GM23338 (cell line): ENCODE measurements around the gene CCDC160. TPM values are rescaled to one million over a fixed set of nuclear protein-coding genes. Genes with fewer than 3 reads are reported as not detected.

Experiments used
- ATAC-seq: fragments of 200-7000 bp; cut with Tn5 transposase; 3 replicates; pipeline ENCODE4 v1.9.1; 2020
- DNase-seq: peaks from one replicate; pipeline ENCODE4 v3.0.0-alpha.2; 2015; ENCODE audit warnings: low spot score
- H2AFZ ChIP-seq: fragments of 200-600 bp; sonication (generic); 2 replicates; pipeline ENCODE4 v1.8.0; 2016; ENCODE audit warnings: antibody characterized with exemption, mild to moderate bottlenecking, moderate library complexity
- H3F3A ChIP-seq: fragments of 200-600 bp; sonication (generic); replicated peaks from 2 replicates; pipeline ENCODE4 v1.8.0; 2017; ENCODE audit warnings: antibody characterized with exemption, mixed run types, low read depth
- H3K27ac ChIP-seq: fragments of 200-600 bp; sonication (generic); 2 replicates; pipeline ENCODE4 v1.6.1; 2016; ENCODE audit warnings: low read depth
- H3K27me3 ChIP-seq: fragments of 200-600 bp; sonication (generic); 2 replicates; pipeline ENCODE4 v1.8.0; 2016; ENCODE audit warnings: mild to moderate bottlenecking, mixed run types, moderate library complexity; ENCODE audit not compliant: insufficient read depth
- H3K36me3 ChIP-seq: fragments of 200-600 bp; sonication (generic); 2 replicates; pipeline ENCODE4 v1.8.0; 2016; ENCODE audit warnings: mild to moderate bottlenecking; ENCODE audit not compliant: insufficient read depth
- H3K4me1 ChIP-seq: fragments of 200-600 bp; sonication (generic); 2 replicates; pipeline ENCODE4 v1.8.0; 2016; ENCODE audit warnings: mild to moderate bottlenecking, moderate library complexity; ENCODE audit not compliant: insufficient read depth
- H3K4me2 ChIP-seq: fragments of 200-600 bp; sonication (generic); 2 replicates; pipeline ENCODE4 v1.7.1; 2017; ENCODE audit warnings: mixed run types
- H3K4me3 ChIP-seq: fragments of 200-600 bp; sonication (generic); 2 replicates; pipeline ENCODE4 v1.6.1; 2016; ENCODE audit warnings: mixed run types
- H3K79me2 ChIP-seq: fragments of 200-600 bp; sonication (generic); replicated peaks from 2 replicates; pipeline ENCODE4 v1.8.0; 2017; ENCODE audit warnings: mild to moderate bottlenecking; ENCODE audit not compliant: insufficient read depth
- H3K9me2 ChIP-seq: fragments of 200-600 bp; sonication (generic); 2 replicates; pipeline ENCODE4 v1.8.0; 2017; ENCODE audit not compliant: insufficient read depth
- H4K20me1 ChIP-seq: fragments of 200-600 bp; sonication (generic); replicated peaks from 2 replicates; pipeline ENCODE4 v1.8.0; 2017; ENCODE audit warnings: mild to moderate bottlenecking; ENCODE audit not compliant: insufficient read depth
- H3K27ac Mint-ChIP-seq: 2 replicates; pipeline ENCODE4 v1.8.0; 2020; ENCODE audit warnings: inconsistent platforms, mild to moderate bottlenecking, moderate library complexity, mixed read lengths
- H3K27me3 Mint-ChIP-seq: 3 replicates; pipeline ENCODE4 v1.8.0; 2022; ENCODE audit warnings: low read depth, mild to moderate bottlenecking, moderate library complexity, mixed read lengths, inconsistent platforms; ENCODE audit not compliant: insufficient read depth, poor library complexity
- H3K36me3 Mint-ChIP-seq: 3 replicates; pipeline ENCODE4 v1.8.0; 2021; ENCODE audit warnings: low read depth, mild to moderate bottlenecking, inconsistent platforms, moderate library complexity, mixed read lengths
- H3K4me1 Mint-ChIP-seq: 3 replicates; pipeline ENCODE4 v1.8.0; 2020; ENCODE audit warnings: mild to moderate bottlenecking, inconsistent platforms, mixed read lengths
- H3K4me3 Mint-ChIP-seq: 3 replicates; pipeline ENCODE4 v1.8.0; 2021; ENCODE audit warnings: moderate library complexity, mild to moderate bottlenecking, inconsistent platforms, mixed read lengths
- H3K9me3 Mint-ChIP-seq: 3 replicates; pipeline ENCODE4 v1.8.0; 2020; ENCODE audit warnings: moderate library complexity, mild to moderate bottlenecking, inconsistent platforms, mixed read lengths
- CREB1 ChIP-seq: fragments of 250-450 bp; sonication (Bioruptor Pico); IDR thresholded peaks from 2 replicates; pipeline ENCODE4 v1.5.0; 2020; ENCODE audit warnings: low read depth, mild to moderate bottlenecking, moderate library complexity
- EZH2 ChIP-seq: fragments of 200-600 bp; sonication (generic); IDR thresholded peaks from one replicate; pipeline ENCODE4 v1.8.0; 2017; ENCODE audit warnings: antibody characterized with exemption, mild to moderate bottlenecking, low read depth; ENCODE audit not compliant: unreplicated experiment
- EZH2phosphoT487 ChIP-seq: fragments of 200-600 bp; sonication (generic); IDR thresholded peaks from one replicate; pipeline ENCODE4 v1.8.1; 2018; ENCODE audit warnings: antibody characterized with exemption; ENCODE audit not compliant: unreplicated experiment
- JUNB ChIP-seq: IDR thresholded peaks from one replicate; pipeline ENCODE4 v1.6.1; 2016; ENCODE audit warnings: antibody characterized with exemption; ENCODE audit not compliant: unreplicated experiment
- NANOG ChIP-seq: IDR thresholded peaks from 2 replicates; pipeline ENCODE4 v1.6.1; 2016; ENCODE audit warnings: antibody characterized with exemption, borderline replicate concordance
- POLR2AphosphoS5 ChIP-seq: IDR thresholded peaks from 2 replicates; pipeline ENCODE4 v1.6.1; 2016; ENCODE audit warnings: antibody characterized with exemption, low read depth
- STAT1 ChIP-seq: IDR thresholded peaks from one replicate; pipeline ENCODE4 v1.6.1; 2016; ENCODE audit warnings: antibody characterized with exemption; ENCODE audit not compliant: unreplicated experiment
- ZNF114 ChIP-seq: fragments of 250-450 bp; sonication (Bioruptor Pico); IDR thresholded peaks from 2 replicates; pipeline ENCODE4 v1.5.0; 2020; ENCODE audit warnings: mild to moderate bottlenecking, moderate library complexity
- ZNF331 ChIP-seq: fragments of 250-450 bp; sonication (Bioruptor Pico); IDR thresholded peaks from 2 replicates; pipeline ENCODE4 v1.5.0; 2020; ENCODE audit warnings: low read depth, mild to moderate bottlenecking, moderate library complexity
- polyA plus RNA-seq: library from polyadenylated mRNA; unstranded; fragments of >200 nt; fragmentation: Nextera tagmentation; extraction: Ambion mirVana; gene quantifications from 2 replicates; pipeline ENCODE4 v1.2.1, GENCODE V29; 2016
- total RNA-seq: library from RNA; depleted of rRNA; stranded (reverse); fragments of >200 nt; shearing (Covaris generic); gene quantifications from 2 replicates; pipeline ENCODE4 v1.2.3, GENCODE V29; 2014
- TF ChIP-seq, protein P1 (sequence below): IDR thresholded peaks from one replicate; pipeline ENCODE4 v1.6.1; 2018; ENCODE audit warnings: antibody characterized with exemption; ENCODE audit not compliant: unreplicated experiment
- TF ChIP-seq, protein P2 (sequence below): fragments of 250-450 bp; sonication (Bioruptor Pico); IDR thresholded peaks from 2 replicates; pipeline ENCODE4 v1.5.0; 2020; ENCODE audit warnings: mild to moderate bottlenecking, moderate library complexity
- TF ChIP-seq, protein P3 (sequence below): IDR thresholded peaks from 2 replicates; pipeline ENCODE4 v1.6.1; 2016; ENCODE audit warnings: antibody characterized with exemption
- TF ChIP-seq, protein P4 (sequence below), 2 experiments: fragments of 200-600 bp in 1 of 2; sonication (generic) in 1 of 2; conservative IDR thresholded peaks; 2 replicates each; pipeline versions ENCODE4 v1.5.1 to v1.6.1; 2016 to 2017; ENCODE audit warnings: antibody characterized with exemption in 2 of 2, low read depth in 2 of 2, mild to moderate bottlenecking in 2 of 2, moderate library complexity in 1 of 2

Gene CCDC160
- total and polyA plus RNA-seq, 2 experiments from 2014 or later, result 2.7 to 6.9 TPM

DNA sequence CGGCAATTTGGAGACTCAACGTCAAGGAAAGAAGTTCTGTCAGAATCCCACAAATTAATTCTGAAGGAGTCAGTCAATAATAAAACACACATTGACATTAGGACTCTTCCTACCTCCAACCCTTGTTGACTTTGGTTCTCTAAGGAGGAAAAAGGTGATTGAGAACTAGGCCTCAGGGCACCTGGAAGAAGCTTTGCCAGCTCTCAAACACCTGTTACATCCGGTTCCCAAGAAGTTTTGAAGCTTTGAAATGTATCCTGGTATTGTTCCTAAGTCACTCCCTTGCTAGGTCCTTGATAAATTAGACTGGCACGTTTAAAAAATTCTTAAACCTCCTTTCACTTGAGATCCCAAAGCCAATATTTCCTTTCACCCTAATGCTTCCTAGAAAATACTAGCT is 1.7 kb upstream of the CCDC160 start:
- H4K20me1 ChIP-seq, result no peaks in the 10 kb centered on the region
- H3K9me2 ChIP-seq, result no peaks in the 10 kb centered on the region
- no peak overlapping the region for H3K4me3 ChIP-seq
- peaks cover 22% of the 10 kb centered on the region for H3K4me1 ChIP-seq
- no peak for ATAC-seq
- no peak for TF ChIP-seq STAT1
- TF ChIP-seq, protein P1, sequence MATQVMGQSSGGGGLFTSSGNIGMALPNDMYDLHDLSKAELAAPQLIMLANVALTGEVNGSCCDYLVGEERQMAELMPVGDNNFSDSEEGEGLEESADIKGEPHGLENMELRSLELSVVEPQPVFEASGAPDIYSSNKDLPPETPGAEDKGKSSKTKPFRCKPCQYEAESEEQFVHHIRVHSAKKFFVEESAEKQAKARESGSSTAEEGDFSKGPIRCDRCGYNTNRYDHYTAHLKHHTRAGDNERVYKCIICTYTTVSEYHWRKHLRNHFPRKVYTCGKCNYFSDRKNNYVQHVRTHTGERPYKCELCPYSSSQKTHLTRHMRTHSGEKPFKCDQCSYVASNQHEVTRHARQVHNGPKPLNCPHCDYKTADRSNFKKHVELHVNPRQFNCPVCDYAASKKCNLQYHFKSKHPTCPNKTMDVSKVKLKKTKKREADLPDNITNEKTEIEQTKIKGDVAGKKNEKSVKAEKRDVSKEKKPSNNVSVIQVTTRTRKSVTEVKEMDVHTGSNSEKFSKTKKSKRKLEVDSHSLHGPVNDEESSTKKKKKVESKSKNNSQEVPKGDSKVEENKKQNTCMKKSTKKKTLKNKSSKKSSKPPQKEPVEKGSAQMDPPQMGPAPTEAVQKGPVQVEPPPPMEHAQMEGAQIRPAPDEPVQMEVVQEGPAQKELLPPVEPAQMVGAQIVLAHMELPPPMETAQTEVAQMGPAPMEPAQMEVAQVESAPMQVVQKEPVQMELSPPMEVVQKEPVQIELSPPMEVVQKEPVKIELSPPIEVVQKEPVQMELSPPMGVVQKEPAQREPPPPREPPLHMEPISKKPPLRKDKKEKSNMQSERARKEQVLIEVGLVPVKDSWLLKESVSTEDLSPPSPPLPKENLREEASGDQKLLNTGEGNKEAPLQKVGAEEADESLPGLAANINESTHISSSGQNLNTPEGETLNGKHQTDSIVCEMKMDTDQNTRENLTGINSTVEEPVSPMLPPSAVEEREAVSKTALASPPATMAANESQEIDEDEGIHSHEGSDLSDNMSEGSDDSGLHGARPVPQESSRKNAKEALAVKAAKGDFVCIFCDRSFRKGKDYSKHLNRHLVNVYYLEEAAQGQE, result no peak
- no peak for TF ChIP-seq POLR2AphosphoS5
- TF ChIP-seq ZNF331 (CRISPR knock-in tag), result no peak
- TF ChIP-seq, protein P2, sequence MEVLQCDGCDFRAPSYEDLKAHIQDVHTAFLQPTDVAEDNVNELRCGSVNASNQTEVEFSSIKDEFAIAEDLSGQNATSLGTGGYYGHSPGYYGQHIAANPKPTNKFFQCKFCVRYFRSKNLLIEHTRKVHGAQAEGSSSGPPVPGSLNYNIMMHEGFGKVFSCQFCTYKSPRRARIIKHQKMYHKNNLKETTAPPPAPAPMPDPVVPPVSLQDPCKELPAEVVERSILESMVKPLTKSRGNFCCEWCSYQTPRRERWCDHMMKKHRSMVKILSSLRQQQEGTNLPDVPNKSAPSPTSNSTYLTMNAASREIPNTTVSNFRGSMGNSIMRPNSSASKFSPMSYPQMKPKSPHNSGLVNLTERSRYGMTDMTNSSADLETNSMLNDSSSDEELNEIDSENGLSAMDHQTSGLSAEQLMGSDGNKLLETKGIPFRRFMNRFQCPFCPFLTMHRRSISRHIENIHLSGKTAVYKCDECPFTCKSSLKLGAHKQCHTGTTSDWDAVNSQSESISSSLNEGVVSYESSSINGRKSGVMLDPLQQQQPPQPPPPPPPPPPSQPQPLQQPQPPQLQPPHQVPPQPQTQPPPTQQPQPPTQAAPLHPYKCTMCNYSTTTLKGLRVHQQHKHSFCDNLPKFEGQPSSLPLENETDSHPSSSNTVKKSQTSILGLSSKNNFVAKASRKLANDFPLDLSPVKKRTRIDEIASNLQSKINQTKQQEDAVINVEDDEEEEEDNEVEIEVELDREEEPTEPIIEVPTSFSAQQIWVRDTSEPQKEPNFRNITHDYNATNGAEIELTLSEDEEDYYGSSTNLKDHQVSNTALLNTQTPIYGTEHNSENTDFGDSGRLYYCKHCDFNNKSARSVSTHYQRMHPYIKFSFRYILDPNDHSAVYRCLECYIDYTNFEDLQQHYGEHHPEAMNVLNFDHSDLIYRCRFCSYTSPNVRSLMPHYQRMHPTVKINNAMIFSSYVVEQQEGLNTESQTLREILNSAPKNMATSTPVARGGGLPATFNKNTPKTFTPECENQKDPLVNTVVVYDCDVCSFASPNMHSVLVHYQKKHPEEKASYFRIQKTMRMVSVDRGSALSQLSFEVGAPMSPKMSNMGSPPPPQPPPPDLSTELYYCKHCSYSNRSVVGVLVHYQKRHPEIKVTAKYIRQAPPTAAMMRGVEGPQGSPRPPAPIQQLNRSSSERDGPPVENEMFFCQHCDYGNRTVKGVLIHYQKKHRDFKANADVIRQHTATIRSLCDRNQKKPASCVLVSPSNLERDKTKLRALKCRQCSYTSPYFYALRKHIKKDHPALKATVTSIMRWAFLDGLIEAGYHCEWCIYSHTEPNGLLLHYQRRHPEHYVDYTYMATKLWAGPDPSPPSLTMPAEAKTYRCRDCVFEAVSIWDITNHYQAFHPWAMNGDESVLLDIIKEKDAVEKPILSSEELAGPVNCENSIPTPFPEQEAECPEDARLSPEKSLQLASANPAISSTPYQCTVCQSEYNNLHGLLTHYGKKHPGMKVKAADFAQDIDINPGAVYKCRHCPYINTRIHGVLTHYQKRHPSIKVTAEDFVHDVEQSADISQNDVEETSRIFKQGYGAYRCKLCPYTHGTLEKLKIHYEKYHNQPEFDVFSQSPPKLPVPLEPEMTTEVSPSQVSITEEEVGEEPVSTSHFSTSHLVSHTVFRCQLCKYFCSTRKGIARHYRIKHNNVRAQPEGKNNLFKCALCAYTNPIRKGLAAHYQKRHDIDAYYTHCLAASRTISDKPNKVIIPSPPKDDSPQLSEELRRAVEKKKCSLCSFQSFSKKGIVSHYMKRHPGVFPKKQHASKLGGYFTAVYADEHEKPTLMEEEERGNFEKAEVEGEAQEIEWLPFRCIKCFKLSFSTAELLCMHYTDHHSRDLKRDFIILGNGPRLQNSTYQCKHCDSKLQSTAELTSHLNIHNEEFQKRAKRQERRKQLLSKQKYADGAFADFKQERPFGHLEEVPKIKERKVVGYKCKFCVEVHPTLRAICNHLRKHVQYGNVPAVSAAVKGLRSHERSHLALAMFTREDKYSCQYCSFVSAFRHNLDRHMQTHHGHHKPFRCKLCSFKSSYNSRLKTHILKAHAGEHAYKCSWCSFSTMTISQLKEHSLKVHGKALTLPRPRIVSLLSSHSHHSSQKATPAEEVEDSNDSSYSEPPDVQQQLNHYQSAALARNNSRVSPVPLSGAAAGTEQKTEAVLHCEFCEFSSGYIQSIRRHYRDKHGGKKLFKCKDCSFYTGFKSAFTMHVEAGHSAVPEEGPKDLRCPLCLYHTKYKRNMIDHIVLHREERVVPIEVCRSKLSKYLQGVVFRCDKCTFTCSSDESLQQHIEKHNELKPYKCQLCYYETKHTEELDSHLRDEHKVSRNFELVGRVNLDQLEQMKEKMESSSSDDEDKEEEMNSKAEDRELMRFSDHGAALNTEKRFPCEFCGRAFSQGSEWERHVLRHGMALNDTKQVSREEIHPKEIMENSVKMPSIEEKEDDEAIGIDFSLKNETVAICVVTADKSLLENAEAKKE (CRISPR knock-in tag), result no peak
- TF ChIP-seq, protein P3, sequence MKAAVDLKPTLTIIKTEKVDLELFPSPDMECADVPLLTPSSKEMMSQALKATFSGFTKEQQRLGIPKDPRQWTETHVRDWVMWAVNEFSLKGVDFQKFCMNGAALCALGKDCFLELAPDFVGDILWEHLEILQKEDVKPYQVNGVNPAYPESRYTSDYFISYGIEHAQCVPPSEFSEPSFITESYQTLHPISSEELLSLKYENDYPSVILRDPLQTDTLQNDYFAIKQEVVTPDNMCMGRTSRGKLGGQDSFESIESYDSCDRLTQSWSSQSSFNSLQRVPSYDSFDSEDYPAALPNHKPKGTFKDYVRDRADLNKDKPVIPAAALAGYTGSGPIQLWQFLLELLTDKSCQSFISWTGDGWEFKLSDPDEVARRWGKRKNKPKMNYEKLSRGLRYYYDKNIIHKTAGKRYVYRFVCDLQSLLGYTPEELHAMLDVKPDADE, result no peak
- TF ChIP-seq EZH2, result no peak
- TF ChIP-seq NANOG, result no peak
- TF ChIP-seq, protein P4, sequence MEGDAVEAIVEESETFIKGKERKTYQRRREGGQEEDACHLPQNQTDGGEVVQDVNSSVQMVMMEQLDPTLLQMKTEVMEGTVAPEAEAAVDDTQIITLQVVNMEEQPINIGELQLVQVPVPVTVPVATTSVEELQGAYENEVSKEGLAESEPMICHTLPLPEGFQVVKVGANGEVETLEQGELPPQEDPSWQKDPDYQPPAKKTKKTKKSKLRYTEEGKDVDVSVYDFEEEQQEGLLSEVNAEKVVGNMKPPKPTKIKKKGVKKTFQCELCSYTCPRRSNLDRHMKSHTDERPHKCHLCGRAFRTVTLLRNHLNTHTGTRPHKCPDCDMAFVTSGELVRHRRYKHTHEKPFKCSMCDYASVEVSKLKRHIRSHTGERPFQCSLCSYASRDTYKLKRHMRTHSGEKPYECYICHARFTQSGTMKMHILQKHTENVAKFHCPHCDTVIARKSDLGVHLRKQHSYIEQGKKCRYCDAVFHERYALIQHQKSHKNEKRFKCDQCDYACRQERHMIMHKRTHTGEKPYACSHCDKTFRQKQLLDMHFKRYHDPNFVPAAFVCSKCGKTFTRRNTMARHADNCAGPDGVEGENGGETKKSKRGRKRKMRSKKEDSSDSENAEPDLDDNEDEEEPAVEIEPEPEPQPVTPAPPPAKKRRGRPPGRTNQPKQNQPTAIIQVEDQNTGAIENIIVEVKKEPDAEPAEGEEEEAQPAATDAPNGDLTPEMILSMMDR (conservative IDR thresholded peaks at IDR 0.05; ENCODE audit: low read depth in 2 of 2), result no peak
- TF ChIP-seq ZNF114 (CRISPR knock-in tag), result no peak
- no peak for TF ChIP-seq EZH2phosphoT487
- no peak for TF ChIP-seq JUNB
- no peak for TF ChIP-seq CREB1 (CRISPR knock-in tag)
- Mint-ChIP-seq H3K4me1 (peaks cover 19% of the 10 kb centered on the region), H3K27ac (no peak overlapping the region), H3K36me3 (no peaks in the 10 kb centered on the region), H3K4me3 (no peak overlapping the region), H3K27me3 (peaks cover 2% of the 10 kb centered on the region), H3K9me3 (no peaks in the 10 kb centered on the region; the same call in 2 of the 3 replicates)
- H3K79me2 ChIP-seq, result no peaks in the 10 kb centered on the region
- H3K27me3 ChIP-seq, result peaks cover 5% of the 10 kb centered on the region; the same call in 1 of the 2 replicates
- no peak overlapping the region for H2AFZ ChIP-seq
- no peak overlapping the region for H3K27ac ChIP-seq
- DNase-seq, result no peak
- H3F3A ChIP-seq, result no peaks in the 10 kb centered on the region
- H3K4me2 ChIP-seq, result no peak overlapping the region
- H3K36me3 ChIP-seq, result no peaks in the 10 kb centered on the region
